Mammary epithelial cell (primary cell): ENCODE data around the gene FCHSD2.

Experiments
- CTCF ChIP-seq, 2 donors: IDR thresholded peaks in 1 of 2; conservative IDR thresholded peaks in 1 of 2; 2 replicates each; pipeline ENCODE4 v1.5.1; 2011 to 2012; ENCODE audit warnings: inconsistent platforms in 2 of 2, low read length in 2 of 2, mild to moderate bottlenecking in 2 of 2, control low read depth in 1 of 2, low read depth in 1 of 2; ENCODE audit not compliant: insufficient read depth in 1 of 2; ENCODE audit errors: extremely low read depth in 1 of 2
- EZH2 ChIP-seq: IDR thresholded peaks from 2 replicates; pipeline ENCODE4 v1.6.1; 2012; ENCODE audit warnings: low read length, inconsistent platforms, borderline replicate concordance

- TF ChIP-seq CTCF (conservative IDR thresholded peaks at IDR 0.05 in 1 of 2, IDR thresholded peaks at IDR 0.05 in 1 of 2; ENCODE audit: extremely low read depth in 1 of 2, insufficient read depth in 1 of 2, low read depth in 1 of 2, low read length in 2 of 2) (no peak), EZH2 (no peak)
These were observed 187.3 kb downstream of the FCHSD2 start for GRCh38 chr11:72954860-72955259.
